SJCRH30 (cell line): ENCODE measurements around the gene PDE5A. TPM values are rescaled to one million over a fixed set of nuclear protein-coding genes. Genes with fewer than 3 reads are reported as not detected.

Experiments used
- DNase-seq, 2 experiments: peaks; one replicate each; pipeline ENCODE4 v3.0.0-alpha.2; 2015 to 2020
- H3K27ac ChIP-seq: fragments of 250-450 bp; sonication (Bioruptor Pico); 2 replicates; pipeline ENCODE4 v1.5.1; 2020; ENCODE audit warnings: mild to moderate bottlenecking, moderate library complexity
- H3K27me3 ChIP-seq: fragments of 250-450 bp; sonication (Bioruptor Pico); 2 replicates; pipeline ENCODE4 v1.5.1; 2020; ENCODE audit warnings: mild to moderate bottlenecking, moderate library complexity
- H3K36me3 ChIP-seq: fragments of 250-450 bp; sonication (Bioruptor Pico); 2 replicates; pipeline ENCODE4 v1.5.1; 2020; ENCODE audit warnings: mild to moderate bottlenecking, moderate library complexity
- H3K4me1 ChIP-seq: fragments of 250-450 bp; sonication (Bioruptor Pico); 2 replicates; pipeline ENCODE4 v1.5.1; 2020; ENCODE audit warnings: mild to moderate bottlenecking, moderate library complexity
- H3K4me3 ChIP-seq: fragments of 250-450 bp; sonication (Bioruptor Pico); 2 replicates; pipeline ENCODE4 v1.5.1; 2020; ENCODE audit warnings: mild to moderate bottlenecking, moderate library complexity
- H3K9me3 ChIP-seq: fragments of 250-450 bp; sonication (Bioruptor Pico); replicated peaks from 2 replicates; pipeline ENCODE4 v1.5.1; 2020; ENCODE audit warnings: mild to moderate bottlenecking, moderate library complexity
- total RNA-seq: library from RNA; depleted of rRNA; stranded (reverse); fragments of >200 nt; shearing (Covaris generic); gene quantifications from 2 replicates; pipeline ENCODE4 v1.2.3, GENCODE V29; 2014

PDE5A gene
- total RNA-seq, 1 experiment from 2014 or later, result 4.3 TPM

GRCh38 chr4:119532319-119532718 lies 96.3 kb downstream of the PDE5A start:
- Histone ChIP-seq H3K9me3 (peaks cover 4% of the 10 kb centered on the region; the same call in 1 of the 2 replicates), H3K36me3 (no peaks in the 10 kb centered on the region; the same call in 1 of the 2 replicates), H3K27ac (no peak overlapping the region), H3K4me1 (peaks cover 4% of the 10 kb centered on the region; the same call in 1 of the 2 replicates), H3K4me3 (no peak overlapping the region), H3K27me3 (no peaks in the 10 kb centered on the region)
- DNase-seq, result no peak

- Histone ChIP-seq H3K27me3 (no peaks in the 10 kb centered on the region), H3K36me3 (no peaks in the 10 kb centered on the region), H3K27ac (no peak overlapping the region), H3K4me3 (no peak overlapping the region), H3K9me3 (no peaks in the 10 kb centered on the region), H3K4me1 (peaks cover 20% of the 10 kb centered on the region)
- no peak for DNase-seq
These were observed 98.8 kb downstream of the PDE5A start for GRCh38 chr4:119529788-119530187.

GRCh38 chr4:119526786-119527550 lies 101.6 kb downstream of the PDE5A start:
- Histone ChIP-seq H3K4me1 (peaks cover 20% of the 10 kb centered on the region), H3K4me3 (no peak overlapping the region), H3K9me3 (no peaks in the 10 kb centered on the region), H3K27ac (no peak overlapping the region), H3K27me3 (no peaks in the 10 kb centered on the region), H3K36me3 (no peaks in the 10 kb centered on the region)
- DNase-seq, result peak in 1 of 2 experiments; percentile 36

- no peak for DNase-seq
- no peaks in the 10 kb centered on the region for H3K9me3 ChIP-seq
- no peaks in the 10 kb centered on the region for H3K36me3 ChIP-seq
- H3K4me1 ChIP-seq, result peaks cover 20% of the 10 kb centered on the region
- no peaks in the 10 kb centered on the region for H3K27me3 ChIP-seq
- H3K4me3 ChIP-seq, result no peak overlapping the region
- no peak overlapping the region for H3K27ac ChIP-seq
These were observed 102.6 kb downstream of the PDE5A start for GRCh38 chr4:119525771-119526712.

- no peaks in the 10 kb centered on the region for H3K9me3 ChIP-seq
- H3K27me3 ChIP-seq, result no peaks in the 10 kb centered on the region
- H3K27ac ChIP-seq, result no peak overlapping the region
- peaks cover 4% of the 10 kb centered on the region; the same call in 1 of the 2 replicates for H3K36me3 ChIP-seq
- no peak for DNase-seq
- no peak overlapping the region for H3K4me3 ChIP-seq
- peaks cover 20% of the 10 kb centered on the region for H3K4me1 ChIP-seq
These were observed 103.4 kb downstream of the PDE5A start for GRCh38 chr4:119525005-119525749.

- no peak for DNase-seq
- Histone ChIP-seq H3K36me3 (peaks cover 11% of the 10 kb centered on the region; the same call in 1 of the 2 replicates), H3K4me1 (peaks cover 20% of the 10 kb centered on the region), H3K4me3 (no peak overlapping the region), H3K9me3 (no peaks in the 10 kb centered on the region), H3K27me3 (no peaks in the 10 kb centered on the region), H3K27ac (no peak overlapping the region)
These were observed 105.2 kb downstream of the PDE5A start for GRCh38 chr4:119523399-119523798.

GRCh38 chr4:119521268-119521667 lies 107.3 kb downstream of the PDE5A start:
- no peak for DNase-seq
- peaks cover 7% of the 10 kb centered on the region; the same call in 1 of the 2 replicates for H3K4me1 ChIP-seq
- no peaks in the 10 kb centered on the region for H3K27me3 ChIP-seq
- H3K27ac ChIP-seq, result no peak overlapping the region
- no peaks in the 10 kb centered on the region for H3K9me3 ChIP-seq
- peaks cover 14% of the 10 kb centered on the region; the same call in 1 of the 2 replicates for H3K36me3 ChIP-seq
- H3K4me3 ChIP-seq, result no peak overlapping the region

GRCh38 chr4:119518915-119519410 lies 109.6 kb downstream of the PDE5A start:
- Histone ChIP-seq H3K9me3 (no peaks in the 10 kb centered on the region), H3K4me3 (no peak overlapping the region), H3K4me1 (no peaks in the 10 kb centered on the region), H3K27ac (no peak overlapping the region), H3K27me3 (no peaks in the 10 kb centered on the region), H3K36me3 (peaks cover 20% of the 10 kb centered on the region; the same call in 1 of the 2 replicates)
- no peak for DNase-seq

GRCh38 chr4:119518230-119518892 lies 110.2 kb downstream of the PDE5A start:
- no peaks in the 10 kb centered on the region for H3K4me1 ChIP-seq
- DNase-seq, result no peak
- H3K4me3 ChIP-seq, result no peak overlapping the region
- H3K36me3 ChIP-seq, result peaks cover 20% of the 10 kb centered on the region; the same call in 1 of the 2 replicates
- no peak overlapping the region for H3K27ac ChIP-seq
- no peaks in the 10 kb centered on the region for H3K9me3 ChIP-seq
- no peaks in the 10 kb centered on the region for H3K27me3 ChIP-seq

- Histone ChIP-seq H3K27ac (no peak overlapping the region), H3K4me3 (no peak overlapping the region), H3K4me1 (no peaks in the 10 kb centered on the region), H3K36me3 (peaks cover 20% of the 10 kb centered on the region; the same call in 1 of the 2 replicates), H3K9me3 (no peaks in the 10 kb centered on the region), H3K27me3 (no peaks in the 10 kb centered on the region)
- no peak for DNase-seq
These were observed 111.0 kb downstream of the PDE5A start for GRCh38 chr4:119517361-119518229.

GRCh38 chr4:119512398-119512797 lies 116.2 kb downstream of the PDE5A start:
- Histone ChIP-seq H3K4me3 (no peak overlapping the region), H3K4me1 (no peaks in the 10 kb centered on the region)

GRCh38 chr4:119510395-119511149 lies 118.0 kb downstream of the PDE5A start:
- DNase-seq, result no peak
- Histone ChIP-seq H3K4me3 (no peak overlapping the region), H3K27ac (no peak overlapping the region), H3K9me3 (no peaks in the 10 kb centered on the region), H3K27me3 (no peaks in the 10 kb centered on the region), H3K4me1 (no peaks in the 10 kb centered on the region), H3K36me3 (peaks cover 6% of the 10 kb centered on the region; the same call in 1 of the 2 replicates)

More at GRCh38 chr4:119512398-119512797, 116.2 kb downstream of the PDE5A start:
- Histone ChIP-seq H3K9me3 (no peaks in the 10 kb centered on the region), H3K27me3 (no peaks in the 10 kb centered on the region), H3K36me3 (peaks cover 9% of the 10 kb centered on the region; the same call in 1 of the 2 replicates), H3K27ac (no peak overlapping the region)
- DNase-seq, result no peak
